ENCODE results near the gene MEI1.

The MEI1 gene

GRCh38 chr22:41840216-41840615 lies 140.9 kb downstream of the MEI1 start:
- no peak for DNase-seq

DNA sequence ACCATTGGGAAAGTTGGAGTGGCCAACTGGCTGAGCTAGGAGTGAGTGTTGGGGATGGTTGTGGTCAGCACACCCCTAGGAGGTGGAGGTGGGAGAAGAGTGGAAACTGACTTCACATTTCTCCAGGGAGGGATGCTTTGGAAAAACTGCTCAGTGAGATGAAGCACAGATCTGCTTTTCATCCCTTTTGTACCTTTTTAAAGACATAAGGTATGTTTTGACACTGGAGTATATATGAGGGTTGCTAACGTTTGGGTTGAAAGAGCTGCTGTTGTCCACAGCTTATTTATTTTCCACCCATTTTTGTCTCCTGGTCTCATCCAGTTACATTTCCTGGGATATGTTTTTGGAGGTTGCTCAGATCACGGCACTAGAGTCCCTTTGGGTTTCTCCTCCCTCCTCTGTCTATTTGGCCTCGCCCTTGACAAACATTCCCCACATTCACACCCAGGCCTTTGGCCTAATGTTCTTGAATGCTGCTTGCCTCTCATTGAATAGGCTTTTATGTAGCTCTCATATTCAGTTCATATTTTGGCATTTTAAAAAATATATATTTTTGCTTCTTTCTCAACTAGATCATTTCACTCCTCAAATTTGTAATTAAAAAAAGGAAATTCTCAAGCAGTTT lies 141.9 kb downstream of the MEI1 start:
- no peak for DNase-seq

DNA sequence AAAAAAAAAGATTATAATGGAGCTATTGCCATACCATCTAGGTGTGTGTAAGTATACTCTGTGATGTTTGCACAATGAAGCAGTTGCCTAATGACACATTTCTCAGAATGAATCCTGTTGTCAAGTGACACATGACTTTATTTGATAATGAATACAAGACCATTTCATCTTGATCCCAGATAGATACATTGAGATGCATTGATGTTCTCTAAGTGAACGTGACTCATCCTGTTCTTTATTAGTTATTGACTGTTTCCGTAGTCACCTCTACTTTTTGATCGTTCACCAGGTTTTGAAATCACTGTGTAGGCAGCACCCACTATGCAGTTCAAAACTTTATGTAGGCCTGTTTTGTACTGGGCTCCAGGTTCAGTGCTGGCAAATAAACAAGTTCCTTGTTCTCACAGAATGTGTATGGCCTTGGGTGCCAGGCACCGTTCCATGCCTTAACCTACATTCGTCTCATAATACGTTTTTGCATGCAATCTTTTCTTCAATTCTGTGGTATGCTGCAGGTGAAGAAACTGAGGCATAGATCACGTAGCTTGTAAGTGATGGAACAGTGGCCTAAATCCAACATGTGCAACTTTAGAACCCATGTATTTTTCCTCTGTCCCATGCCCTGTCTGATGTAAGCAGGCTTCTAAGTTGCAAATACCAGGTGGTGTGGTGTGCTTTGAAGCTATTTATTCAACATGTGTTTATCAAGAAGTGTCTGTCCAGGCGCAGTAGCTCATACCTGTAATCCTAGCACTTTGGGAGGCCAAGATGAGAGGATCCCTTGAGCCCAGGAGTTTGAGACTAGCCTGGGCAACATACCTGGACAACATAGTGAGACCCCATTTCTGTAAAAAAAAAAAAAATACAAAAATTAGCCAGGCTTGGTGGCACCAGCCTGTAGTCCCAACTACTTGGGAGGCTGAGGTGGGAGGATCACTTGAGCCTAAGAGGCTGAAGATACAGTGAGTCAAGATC lies 144.0 kb downstream of the MEI1 start:
- DNase-seq = no peak

DNA sequence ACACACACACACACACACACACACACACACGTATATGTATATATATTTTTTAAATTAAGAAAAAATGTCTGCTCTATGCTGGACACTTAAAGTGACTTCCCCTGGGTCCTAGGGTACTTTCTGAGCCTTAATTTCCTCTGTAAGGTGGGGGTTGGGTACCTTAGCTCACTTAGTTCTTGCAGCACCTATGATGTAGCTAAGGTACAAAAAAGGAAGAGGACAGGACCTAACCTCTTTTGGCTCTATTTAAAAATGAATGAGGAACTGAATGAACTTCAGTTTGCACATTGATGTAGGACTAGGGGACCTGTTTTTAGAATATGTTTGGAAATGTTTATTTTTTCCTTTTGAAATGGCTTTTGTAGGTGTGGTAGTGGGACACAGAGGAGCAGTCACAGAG lies 144.7 kb downstream of the MEI1 start:
- no peak for DNase-seq

- DNase-seq = no peak
Measured at GRCh38 chr22:41844513-41844912, 145.2 kb downstream of the MEI1 start.

GRCh38 chr22:41845380-41846267 lies 146.3 kb downstream of the MEI1 start:
- DNase-seq = no peak

DNA sequence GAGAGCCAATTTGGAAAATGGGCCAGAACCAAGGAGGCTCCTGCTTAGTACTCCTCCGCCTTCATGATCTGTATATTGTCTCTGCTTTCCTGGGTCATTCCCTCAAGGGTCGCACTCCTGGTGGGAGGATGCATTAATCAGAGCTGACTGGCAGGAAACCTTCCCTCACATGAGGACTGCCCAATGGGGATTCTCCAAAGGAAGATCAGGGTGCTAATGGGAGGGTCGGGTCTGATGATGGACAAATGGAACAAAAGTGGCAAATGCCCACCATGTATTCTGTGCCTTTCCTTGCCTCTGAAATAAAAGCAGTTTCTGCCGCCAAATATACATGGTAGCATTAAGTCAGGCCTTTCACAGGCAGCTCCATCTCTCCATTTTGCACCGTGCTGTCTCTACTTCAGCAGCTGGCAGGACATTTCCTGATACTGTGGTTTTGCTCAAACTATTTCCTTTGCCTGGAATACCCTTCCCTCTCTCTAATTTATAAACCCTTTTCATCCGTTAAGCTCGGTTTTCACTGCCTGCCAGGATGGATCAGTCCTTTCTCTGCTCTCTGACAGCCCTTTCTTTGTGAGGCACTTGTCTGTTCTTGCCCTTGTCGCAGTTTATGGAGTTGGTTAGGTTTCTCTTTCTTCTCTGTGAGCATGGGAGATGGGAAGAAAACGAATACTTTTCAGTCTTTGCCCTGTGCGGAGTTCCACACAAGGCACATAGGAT lies 147.1 kb downstream of the MEI1 start:
- no peak for DNase-seq

- no peak for DNase-seq
Measured at GRCh38 chr22:41847300-41847699, 148.0 kb downstream of the MEI1 start.

- no peak for DNase-seq
Measured at GRCh38 chr22:41848468-41848867, 149.2 kb downstream of the MEI1 start.

Data from anterior cingulate cortex (tissue), 58 donors.